OCI-LY1 (cell line): Measurements from ENCODE around the gene PECR.
"Not testable (repeated sequence)": the region's sequence is repeated elsewhere in the genome, so short reads cannot be mapped to it uniquely, and the experiment has no call there.

ENCODE experiments used
- H2AFZ ChIP-seq: fragments of 200-600 bp; sonication (generic), shearing (Covaris generic); 2 replicates; pipeline ENCODE4 v1.6.0; 2014; ENCODE audit warnings: antibody characterized with exemption, mild to moderate bottlenecking, low read length
- H3F3A ChIP-seq: fragments of 200-600 bp; sonication (generic), shearing (Covaris generic); 2 replicates; pipeline ENCODE4 v1.6.0; 2014; ENCODE audit warnings: mild to moderate bottlenecking, antibody characterized with exemption, low read length, moderate library complexity; ENCODE audit not compliant: insufficient read depth
- H3K27ac ChIP-seq: fragments of 200-600 bp; sonication (generic); 2 replicates; pipeline ENCODE4 v1.5.1; 2014; ENCODE audit warnings: low read length, mixed run types, mild to moderate bottlenecking, low read depth; ENCODE audit not compliant: poor library complexity, severe bottlenecking
- H3K27me3 ChIP-seq: fragments of 200-600 bp; sonication (generic); 2 replicates; pipeline ENCODE4 v1.6.0; 2014; ENCODE audit warnings: antibody characterized with exemption, mild to moderate bottlenecking, low read length, moderate library complexity; ENCODE audit not compliant: insufficient read depth
- H3K36me3 ChIP-seq: fragments of 200-600 bp; sonication (generic); 2 replicates; pipeline ENCODE4 v1.6.1; 2014; ENCODE audit warnings: mild to moderate bottlenecking, antibody characterized with exemption, low read length, moderate library complexity, mixed read lengths; ENCODE audit not compliant: insufficient read depth
- H3K4me1 ChIP-seq: fragments of 200-600 bp; sonication (generic); 2 replicates; pipeline ENCODE4 v1.5.1; 2014; ENCODE audit warnings: mild to moderate bottlenecking, low read length, moderate library complexity; ENCODE audit not compliant: insufficient read depth, severe bottlenecking
- H3K4me2 ChIP-seq: fragments of 200-600 bp; sonication (generic), shearing (Covaris generic); 2 replicates; pipeline ENCODE4 v1.6.1; 2014; ENCODE audit warnings: low read length
- H3K4me3 ChIP-seq: fragments of 200-600 bp; sonication (generic); 2 replicates; pipeline ENCODE4 v1.5.1; 2014; ENCODE audit warnings: low read length, low read depth, mild to moderate bottlenecking, mixed read lengths; ENCODE audit not compliant: poor library complexity, severe bottlenecking
- H3K79me2 ChIP-seq: fragments of 200-600 bp; shearing (Covaris generic); 2 replicates; pipeline ENCODE4 v1.6.1; 2016; ENCODE audit warnings: mixed run types, low read length, mixed read lengths; ENCODE audit not compliant: insufficient read depth
- H3K9ac ChIP-seq: fragments of 200-600 bp; sonication (generic), shearing (Covaris generic); 2 replicates; pipeline ENCODE4 v1.6.1; 2014; ENCODE audit warnings: mild to moderate bottlenecking, low read length, mixed read lengths
- H3K9me2 ChIP-seq: fragments of 200-600 bp; sonication (generic), shearing (Covaris generic); 2 replicates; pipeline ENCODE4 v1.6.1; 2014; ENCODE audit warnings: low read depth, mild to moderate bottlenecking, low read length, mixed read lengths
- H3K9me3 ChIP-seq: fragments of 200-600 bp; shearing (Covaris generic); 2 replicates; pipeline ENCODE4 v1.6.1; 2014; ENCODE audit warnings: low read length, mixed read lengths
- H4K20me1 ChIP-seq: fragments of 200-600 bp; sonication (generic), shearing (Covaris generic); 2 replicates; pipeline ENCODE4 v1.6.0; 2016; ENCODE audit warnings: mild to moderate bottlenecking, low read length; ENCODE audit not compliant: insufficient read depth
- CTCF ChIP-seq: fragments of 200-600 bp; sonication (generic), shearing (Covaris generic); IDR thresholded peaks from 2 replicates; pipeline ENCODE4 v1.5.1; 2017; ENCODE audit warnings: mild to moderate bottlenecking, antibody characterized with exemption, low read length, moderate library complexity, mixed read lengths
- EZH2 ChIP-seq: fragments of 200-600 bp; sonication (generic), shearing (Covaris generic); IDR thresholded peaks from 2 replicates; pipeline ENCODE4 v1.8.0; 2017; ENCODE audit warnings: borderline replicate concordance, mixed run types, mild to moderate bottlenecking, antibody characterized with exemption, low read length, moderate library complexity, mixed read lengths

The PECR gene

DNA sequence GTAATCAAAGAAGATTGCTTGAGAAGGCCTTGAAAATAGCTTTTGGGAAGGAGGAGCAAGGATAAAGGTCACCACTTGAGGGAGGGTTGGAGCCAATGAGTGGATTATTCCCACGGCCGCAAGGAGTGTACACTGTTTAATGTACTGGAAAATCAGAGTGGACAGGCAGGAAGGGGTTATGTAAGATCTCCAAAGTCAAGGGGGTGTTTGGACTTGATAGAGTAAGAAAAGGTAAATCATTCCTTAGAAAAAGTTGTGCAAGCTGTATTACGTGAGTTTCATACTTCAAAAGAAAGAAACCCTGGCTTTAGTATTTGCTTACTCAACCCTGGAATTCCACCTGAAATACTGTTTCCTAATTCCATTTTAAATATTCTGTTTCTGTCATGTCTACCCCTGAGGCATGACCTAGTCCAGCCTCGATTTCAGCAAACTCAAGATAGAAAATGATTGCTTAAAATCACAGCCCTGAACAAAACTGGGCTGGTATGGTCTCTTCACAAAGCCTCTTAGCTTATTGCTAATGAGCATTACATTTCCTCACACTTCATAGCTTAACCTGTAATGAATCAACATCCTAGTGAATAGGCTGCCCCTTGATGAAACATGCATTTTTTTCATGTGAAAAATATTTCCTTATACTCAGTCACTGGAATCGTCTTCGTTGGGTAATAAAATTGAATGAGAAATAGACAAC lies 69.3 kb downstream of the PECR start:
- Histone ChIP-seq H2AFZ (no peak overlapping the region), H3K27me3 (no peaks in the 10 kb centered on the region), H3K36me3 (no peaks in the 10 kb centered on the region), H3K4me3 (peak overlapping the region; percentile 66), H4K20me1 (no peaks in the 10 kb centered on the region), H3K4me2 (peak overlapping the region; percentile 74), H3K4me1 (peaks cover 40% of the 10 kb centered on the region), H3K79me2 (no peaks in the 10 kb centered on the region), H3K27ac (no peak overlapping the region), H3K9me2 (no peaks in the 10 kb centered on the region), H3F3A (no peaks in the 10 kb centered on the region), H3K9me3 (no peaks in the 10 kb centered on the region), H3K9ac (peak overlapping the region; percentile 60)
- TF ChIP-seq CTCF = no peak
- TF ChIP-seq EZH2 = no peak

DNA sequence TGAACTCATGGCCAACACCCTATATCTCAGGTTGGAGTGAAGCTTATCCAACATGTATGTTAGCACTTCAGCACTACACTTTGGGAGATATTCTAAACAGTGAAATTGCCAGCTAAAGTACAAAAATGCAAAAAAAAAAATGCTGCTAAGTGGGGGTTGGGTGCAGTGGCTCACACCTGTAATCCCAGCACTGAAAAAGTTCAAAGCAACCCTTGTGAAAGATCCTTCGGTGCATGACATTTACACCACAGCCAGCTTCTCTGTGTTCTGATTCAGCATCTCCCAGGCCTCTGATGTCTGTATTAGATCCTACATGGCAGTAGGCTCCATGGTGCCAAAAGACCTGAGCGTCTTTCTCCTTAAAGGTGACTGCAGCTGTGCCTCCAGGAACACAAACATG lies 72.4 kb downstream of the PECR start:
- H3K27me3 ChIP-seq, H3K4me2 ChIP-seq, H3K27ac ChIP-seq, H4K20me1 ChIP-seq, H3K9me2 ChIP-seq, H3K4me3 ChIP-seq, H2AFZ ChIP-seq, H3K36me3 ChIP-seq, H3K9me3 ChIP-seq, H3K79me2 ChIP-seq, H3F3A ChIP-seq, H3K9ac ChIP-seq: not testable (repeated sequence)
- H3K4me1 ChIP-seq = peaks cover 19% of the 10 kb centered on the region

DNA sequence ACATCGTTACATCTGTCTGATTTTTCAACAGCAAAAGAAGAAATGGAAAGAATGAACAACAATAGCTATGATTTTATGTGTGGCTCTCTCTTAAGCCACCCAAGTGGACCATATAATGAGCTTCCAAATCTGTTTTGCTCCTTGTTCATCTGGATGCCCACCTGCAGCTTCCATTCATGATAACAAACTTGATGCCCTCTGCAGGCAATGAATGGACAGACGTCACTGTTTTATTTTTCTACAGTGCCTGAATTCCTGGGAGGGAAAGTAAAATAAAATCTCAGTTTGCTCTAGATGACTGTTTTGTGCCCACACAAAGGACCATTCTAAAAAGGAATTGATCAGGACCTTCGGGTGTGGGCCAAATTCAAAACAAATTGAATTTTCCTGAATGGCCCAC lies 73.2 kb downstream of the PECR start:
- Histone ChIP-seq H4K20me1 (no peaks in the 10 kb centered on the region), H3K79me2 (no peaks in the 10 kb centered on the region), H3F3A (no peaks in the 10 kb centered on the region), H3K4me3 (no peak overlapping the region), H3K9me2 (no peaks in the 10 kb centered on the region), H3K4me1 (peaks cover 13% of the 10 kb centered on the region), H3K4me2 (no peak overlapping the region), H3K9ac (no peak overlapping the region), H3K36me3 (no peaks in the 10 kb centered on the region), H2AFZ (no peak overlapping the region), H3K9me3 (no peaks in the 10 kb centered on the region), H3K27ac (no peak overlapping the region), H3K27me3 (no peaks in the 10 kb centered on the region)
- TF ChIP-seq EZH2 = no peak
- 0 out of 2 replicates have a peak, but pooled peaks have one; percentile 8 for TF ChIP-seq CTCF

GRCh38 chr2:216006164-216006663 lies 75.4 kb downstream of the PECR start:
- Histone ChIP-seq H3K79me2 (no peaks in the 10 kb centered on the region), H3K27ac (no peak overlapping the region), H3K4me2 (no peak overlapping the region), H3F3A (no peaks in the 10 kb centered on the region), H4K20me1 (no peaks in the 10 kb centered on the region), H3K9me3 (no peaks in the 10 kb centered on the region), H3K9me2 (no peaks in the 10 kb centered on the region), H3K4me3 (no peak overlapping the region), H3K9ac (no peak overlapping the region), H3K36me3 (no peaks in the 10 kb centered on the region), H2AFZ (no peak overlapping the region), H3K4me1 (no peaks in the 10 kb centered on the region), H3K27me3 (no peaks in the 10 kb centered on the region)
- TF ChIP-seq CTCF (no peak), EZH2 (no peak)
